Measurements from ENCODE around the gene HTT. TPM values are rescaled to one million over a fixed set of nuclear protein-coding genes. Genes with fewer than 3 reads are reported as not detected.

The HTT gene
- total RNA-seq, 1 experiment from 2014 or later: 37.4 TPM

DNA sequence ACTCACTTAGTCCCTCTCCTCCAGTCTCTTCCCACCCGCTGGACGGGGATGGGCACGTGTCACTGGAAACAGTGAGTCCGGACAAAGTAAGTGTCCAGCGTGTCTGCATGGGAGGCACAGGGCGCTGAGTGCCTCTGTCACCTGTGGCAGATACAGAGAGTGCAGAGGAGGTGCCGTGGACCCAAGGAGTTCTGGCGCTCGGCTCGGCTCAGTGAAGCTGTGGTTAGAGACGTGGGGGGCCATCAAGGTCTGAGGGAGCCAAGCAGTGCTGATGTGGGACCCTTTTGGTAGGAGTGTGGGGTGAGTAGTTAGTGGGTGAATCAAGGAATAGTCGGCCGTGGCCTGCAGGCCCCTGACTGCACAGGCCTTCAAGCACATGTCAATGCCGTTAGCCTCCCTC lies 134.3 kb downstream of the HTT start:
- no peaks in the 10 kb centered on the region for H4K20me1 ChIP-seq (ENCODE audit: insufficient read depth)
- TF ChIP-seq CTCF (IDR thresholded peaks at IDR 0.05 in 2 of 3, conservative IDR thresholded peaks at IDR 0.05 in 1 of 3; ENCODE audit: borderline replicate concordance in 1 of 3, insufficient read depth in 1 of 3, low read depth in 2 of 3, low read length in 2 of 3): no peak
- no peak for TF ChIP-seq CEBPB (IDR thresholded peaks at IDR 0.05; ENCODE audit: low read depth)
- no peak for TF ChIP-seq SIN3A (IDR thresholded peaks at IDR 0.05; ENCODE audit: low read depth)
- TF ChIP-seq ZNF274 (IDR thresholded peaks at IDR 0.05; ENCODE audit: low read depth, low read length): no peak
- TF ChIP-seq ZFX (IDR thresholded peaks at IDR 0.05): no peak
- TF ChIP-seq ELF1 (IDR thresholded peaks at IDR 0.05; ENCODE audit: borderline replicate concordance, low read depth): no peak
- no peak for TF ChIP-seq FOSL1 (IDR thresholded peaks at IDR 0.05; ENCODE audit: low read depth)
- no peak for TF ChIP-seq JUND (IDR thresholded peaks at IDR 0.05)
- TF ChIP-seq RAD21 (IDR thresholded peaks at IDR 0.05; ENCODE audit: low read depth): no peak
- no peak for TF ChIP-seq REST (IDR thresholded peaks at IDR 0.05; ENCODE audit: low read depth)
- TF ChIP-seq EZH2 (IDR thresholded peaks at IDR 0.05): no peak
- no peak overlapping the region for H2AFZ ChIP-seq (ENCODE audit: low read depth, low read length, poor library complexity, severe bottlenecking)
- ChIA-PET CTCF (no interaction called here), RAD21 (ENCODE audit: low non-redundant PET in 1 of 2, low total read pairs in 2 of 2, uncharacterized antibody in 2 of 2, unreplicated experiment in 2 of 2) (no interaction called here), POLR2A (no interaction called here)
- H3K27me3 ChIP-seq (ENCODE audit: insufficient read depth, low read length): no peaks in the 10 kb centered on the region
- H3K9ac ChIP-seq (ENCODE audit: low read length): no peak overlapping the region
- H3K79me2 ChIP-seq (ENCODE audit: insufficient read depth, low read length): no peaks in the 10 kb centered on the region
- H3K9me3 ChIP-seq (ENCODE audit: control insufficient read depth in 1 of 2, insufficient read depth in 1 of 2, low read depth in 1 of 2, low read length in 2 of 2): no peaks in the 10 kb centered on the region
- H3K4me3 ChIP-seq (replicated peaks in 1 of 2; ENCODE audit: low read depth in 1 of 2, low read length in 2 of 2): no peak overlapping the region
- no peak for DNase-seq (ENCODE audit: low read depth, low spot score)
- H3K4me2 ChIP-seq (ENCODE audit: low read length): no peak overlapping the region
- no peak overlapping the region for H3K27ac ChIP-seq (ENCODE audit: low read depth, low read length)
- peaks cover 12 to 26% of the 10 kb centered on the region in 2 experiments for H3K36me3 ChIP-seq (ENCODE audit: control insufficient read depth in 1 of 2, insufficient read depth in 2 of 2, low read length in 2 of 2)
- intact Hi-C loops (cut with micrococcal nuclease): no loop called here
- no peaks in the 10 kb centered on the region for H3K4me1 ChIP-seq (ENCODE audit: control insufficient read depth in 1 of 2, insufficient read depth in 2 of 2, low read length in 2 of 2)
- ATAC-seq: no peak
- no TSS peak for BruUV-seq (replicated peaks)
- no peaks in the 10 kb centered on the region for H3K9me2 ChIP-seq (ENCODE audit: insufficient read depth)
